GM12874 (cell line): ENCODE data around the gene OR8B12.

Experiments
- CTCF ChIP-seq: IDR thresholded peaks from 2 replicates; pipeline ENCODE4 v1.5.1; 2011; ENCODE audit warnings: low read depth, mild to moderate bottlenecking, control low read depth, low read length, moderate library complexity; ENCODE audit not compliant: insufficient read depth

Gene OR8B12

GRCh38 chr11:124520550-124520854, 23.0 kb downstream of the OR8B12 start:
- no peak for TF ChIP-seq CTCF

DNA sequence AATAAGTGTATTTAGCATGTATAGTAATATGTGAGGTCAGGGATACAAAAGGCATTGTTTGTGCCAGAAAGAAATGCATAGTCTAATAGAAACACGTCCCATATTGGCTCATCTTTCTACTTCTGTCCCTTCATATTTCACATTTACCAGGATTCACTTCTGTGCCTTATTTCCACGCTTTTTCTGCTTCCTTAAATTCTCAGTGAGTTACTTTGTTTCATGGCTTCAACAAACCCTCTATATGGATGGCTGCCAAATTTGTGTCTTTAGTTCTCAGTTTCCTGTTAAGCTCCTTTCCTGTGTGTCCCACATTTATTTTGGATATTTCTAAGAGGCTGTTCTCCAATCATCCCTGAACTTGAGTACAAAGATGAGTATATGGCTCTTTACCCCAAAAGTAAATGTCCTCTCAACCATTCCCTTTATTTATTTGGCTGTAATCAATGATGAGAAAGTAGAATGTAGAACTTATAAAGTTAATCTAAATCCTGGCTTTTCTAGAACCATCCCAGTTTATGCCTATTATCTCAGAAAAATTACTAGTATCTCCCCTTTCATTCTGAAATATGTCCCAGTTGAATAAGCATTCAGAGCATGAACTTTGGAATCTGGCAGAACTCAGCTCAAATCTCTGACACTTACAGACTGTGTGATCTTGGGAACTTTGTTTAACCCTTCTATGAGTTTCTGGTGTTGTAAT, 23.5 kb downstream of the OR8B12 start:
- no peak for TF ChIP-seq CTCF

GRCh38 chr11:124518989-124519451, 24.4 kb downstream of the OR8B12 start:
- no peak for TF ChIP-seq CTCF

GRCh38 chr11:124517314-124517713, 26.1 kb downstream of the OR8B12 start:
- no peak for TF ChIP-seq CTCF

DNA sequence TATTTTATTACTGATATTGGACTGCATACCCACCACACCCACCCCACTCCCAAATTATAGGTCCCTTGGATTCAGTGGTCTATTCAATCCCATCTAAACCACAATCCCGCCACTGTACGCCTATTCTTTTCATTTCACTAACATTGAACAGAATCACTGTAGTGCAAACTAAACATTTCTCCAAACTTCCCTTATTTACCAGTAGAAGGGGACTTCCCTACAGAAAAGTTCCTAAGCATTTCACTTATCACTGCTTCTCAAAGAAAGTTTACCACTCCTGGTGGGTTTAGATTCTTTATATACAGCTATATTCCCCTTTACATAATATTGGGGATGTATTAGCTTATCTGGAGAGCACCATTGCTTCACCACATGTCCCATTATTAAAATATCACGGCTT, 29.3 kb downstream of the OR8B12 start:
- no peak for TF ChIP-seq CTCF

DNA sequence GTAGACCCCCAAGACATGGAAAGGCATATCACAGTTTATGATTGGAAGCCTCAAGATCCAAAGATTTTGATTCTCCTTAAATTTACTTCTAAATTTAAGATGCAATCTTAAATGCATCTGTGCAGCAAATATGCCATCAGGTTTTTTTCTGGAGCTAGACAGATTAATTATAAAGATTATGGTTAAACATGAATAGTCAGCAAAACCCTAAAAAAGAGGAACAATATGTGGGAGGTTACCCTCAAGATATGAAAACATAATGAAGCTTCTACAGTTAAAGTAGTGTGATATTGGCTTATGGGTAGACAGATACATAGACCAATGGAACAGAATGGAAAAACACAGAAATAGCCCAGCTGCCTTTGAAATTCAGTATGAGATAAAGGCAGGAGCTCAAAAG, 31.7 kb downstream of the OR8B12 start:
- no peak for TF ChIP-seq CTCF

DNA sequence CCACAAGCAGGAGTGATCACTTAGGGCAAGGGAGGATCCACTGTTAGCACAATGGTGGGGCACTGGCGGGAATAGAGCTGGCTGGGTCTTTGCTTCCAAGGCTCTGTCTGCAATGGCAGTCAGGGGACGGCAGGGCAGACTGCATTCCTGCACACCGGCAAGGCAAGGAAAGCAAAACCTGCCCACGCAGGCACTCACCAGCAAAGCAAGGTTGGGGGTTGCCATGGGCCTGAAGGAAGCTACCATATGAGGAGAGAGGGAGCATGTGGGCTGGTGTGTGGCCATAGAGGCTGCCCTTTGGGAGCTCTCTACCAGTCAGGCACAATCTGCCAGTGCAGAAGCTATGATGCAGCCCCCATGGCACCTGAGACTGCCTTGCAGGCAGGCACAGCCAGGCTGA, 33.2 kb downstream of the OR8B12 start:
- TF ChIP-seq CTCF = no peak
